Measurements from ENCODE around the gene GALNT15. TPM values are rescaled to one million over a fixed set of nuclear protein-coding genes. Genes with fewer than 3 reads are reported as not detected.

The GALNT15 gene
- total and polyA plus RNA-seq, 2 of the 4 experiments (the other 2 are of a cell fraction): 12.8 to 19.7 TPM

DNA sequence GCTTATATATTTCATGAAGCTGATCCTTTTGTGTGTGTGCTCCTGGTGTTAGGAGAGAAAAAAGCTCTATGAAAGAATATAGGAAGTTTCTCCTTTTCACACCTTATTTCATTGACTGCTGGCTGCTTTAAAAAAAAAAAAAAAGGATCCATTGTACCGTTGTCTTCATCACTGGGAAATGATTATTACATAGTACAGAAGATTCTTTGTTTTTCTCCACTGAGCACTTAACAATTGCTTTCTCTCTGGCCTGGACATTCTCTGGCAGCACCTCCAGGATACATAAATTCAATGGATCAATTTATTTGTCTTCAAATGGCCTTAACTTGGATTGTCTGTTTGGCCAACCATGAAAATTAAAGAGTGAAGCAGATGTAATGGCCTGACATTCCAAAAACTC, 53.1 kb downstream of the GALNT15 start:
- Histone ChIP-seq H3K4me3 (ENCODE audit: insufficient read depth, low read depth, low read length) (no peak overlapping the region), H3K4ac (ENCODE audit: low read depth, low read length) (no peak overlapping the region), H4K5ac (ENCODE audit: low read depth, low read length) (no peak overlapping the region), H2BK120ac (ENCODE audit: low read depth, low read length) (no peak overlapping the region), H3K18ac (ENCODE audit: low read depth, low read length) (no peak overlapping the region), H3K27me3 (ENCODE audit: control insufficient read depth, insufficient read depth, low read length) (no peaks in the 10 kb centered on the region), H3K23ac (ENCODE audit: low read depth, low read length) (no peak overlapping the region), H2BK15ac (ENCODE audit: low read depth, low read length) (no peak overlapping the region), H3K36me3 (ENCODE audit: control insufficient read depth, insufficient read depth, low read length) (peaks cover 29% of the 10 kb centered on the region), H3K79me1 (ENCODE audit: low read depth in 1 of 2, low read length in 2 of 2) (no peaks in the 10 kb centered on the region), H2AFZ (replicated peaks; ENCODE audit: low read length, poor library complexity) (no peak overlapping the region), H4K91ac (ENCODE audit: insufficient read depth, low read depth, low read length) (no peak overlapping the region), H4K8ac (ENCODE audit: low read depth in 2 of 2, low read length in 2 of 2) (no peak overlapping the region), H3K4me1 (ENCODE audit: control insufficient read depth, insufficient read depth, low read length) (no peaks in the 10 kb centered on the region), H2AK9ac (replicated peaks; ENCODE audit: low read depth, low read length, poor library complexity) (no peak overlapping the region), H3K14ac (replicated peaks; ENCODE audit: low read depth, low read length) (no peak overlapping the region), H4K20me1 (ENCODE audit: insufficient read depth, low read length) (no peaks in the 10 kb centered on the region), H3K27ac (ENCODE audit: insufficient read depth, low read length) (no peak overlapping the region), H3K9me1 (ENCODE audit: insufficient read depth, low read length) (no peaks in the 10 kb centered on the region), H3K9me3 (ENCODE audit: control insufficient read depth, insufficient read depth, low read length) (no peaks in the 10 kb centered on the region), H2BK5ac (ENCODE audit: low read depth, low read length, poor library complexity, severe bottlenecking) (no peak overlapping the region), H2AK5ac (ENCODE audit: low read depth, low read length) (no peak overlapping the region), H2BK20ac (ENCODE audit: low read depth, low read length) (no peak overlapping the region), H3K9ac (ENCODE audit: low read depth, low read length) (no peak overlapping the region), H3K4me2 (ENCODE audit: low read depth, low read length) (no peak overlapping the region), H3K56ac (ENCODE audit: extremely low read depth, insufficient read depth, low read length) (no peak overlapping the region)
- CTCF ChIA-PET: interaction anchor here (1.1 kb wide), 1 partner anchor 34 kb away, joined by 4 read pairs; no protein-coding TSS in a partner anchor
- no peak for TF ChIP-seq RFX5 (IDR thresholded peaks at IDR 0.05; ENCODE audit: low read depth, low read length)
- TF ChIP-seq RAD21 (IDR thresholded peaks at IDR 0.05; ENCODE audit: low read length): no peak
- no peak for TF ChIP-seq ELK1 (IDR thresholded peaks at IDR 0.05; ENCODE audit: borderline replicate concordance, low read depth, low read length)
- no peak for TF ChIP-seq BHLHE40 (IDR thresholded peaks at IDR 0.05; ENCODE audit: low read depth, low read length)
- no peak for TF ChIP-seq SMC3 (IDR thresholded peaks at IDR 0.05; ENCODE audit: low read depth, low read length)
- TF ChIP-seq, protein P1, sequence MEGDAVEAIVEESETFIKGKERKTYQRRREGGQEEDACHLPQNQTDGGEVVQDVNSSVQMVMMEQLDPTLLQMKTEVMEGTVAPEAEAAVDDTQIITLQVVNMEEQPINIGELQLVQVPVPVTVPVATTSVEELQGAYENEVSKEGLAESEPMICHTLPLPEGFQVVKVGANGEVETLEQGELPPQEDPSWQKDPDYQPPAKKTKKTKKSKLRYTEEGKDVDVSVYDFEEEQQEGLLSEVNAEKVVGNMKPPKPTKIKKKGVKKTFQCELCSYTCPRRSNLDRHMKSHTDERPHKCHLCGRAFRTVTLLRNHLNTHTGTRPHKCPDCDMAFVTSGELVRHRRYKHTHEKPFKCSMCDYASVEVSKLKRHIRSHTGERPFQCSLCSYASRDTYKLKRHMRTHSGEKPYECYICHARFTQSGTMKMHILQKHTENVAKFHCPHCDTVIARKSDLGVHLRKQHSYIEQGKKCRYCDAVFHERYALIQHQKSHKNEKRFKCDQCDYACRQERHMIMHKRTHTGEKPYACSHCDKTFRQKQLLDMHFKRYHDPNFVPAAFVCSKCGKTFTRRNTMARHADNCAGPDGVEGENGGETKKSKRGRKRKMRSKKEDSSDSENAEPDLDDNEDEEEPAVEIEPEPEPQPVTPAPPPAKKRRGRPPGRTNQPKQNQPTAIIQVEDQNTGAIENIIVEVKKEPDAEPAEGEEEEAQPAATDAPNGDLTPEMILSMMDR (conservative IDR thresholded peaks at IDR 0.05; ENCODE audit: low read depth, low read length): no peak
- TF ChIP-seq CEBPB (IDR thresholded peaks at IDR 0.05; ENCODE audit: low read depth, low read length): no peak
- no CpG with 5 or more reads among the region's 1 CpG for WGBS, 2 experiments (ENCODE audit: extremely low coverage in 2 of 2, insufficient read length in 1 of 2)
- dilution Hi-C loops (cut with HindIII; ENCODE audit: low sequenced_read_pairs, unreplicated experiment) (no loop called here), in situ Hi-C loops (cut with MboI; ENCODE audit: low sequenced_read_pairs) (loop anchor here (25.0 kb wide), 1 partner anchor 590 kb away; no protein-coding TSS in a partner anchor), intact Hi-C loops (cut with micrococcal nuclease) (no loop called here)
- POLR2A ChIA-PET (ENCODE audit: unreplicated experiment): no interaction called here
- ATAC-seq (ENCODE audit: low read depth) (no peak), DNase-seq (no peak)
- BruUV-seq (replicated peaks): TSS peak; percentile 57
